22Rv1 (cell line): Measurements from ENCODE around the gene ZC3H13.

Experiments used
- ZFX ChIP-seq: fragments of 450-650 bp; IDR thresholded peaks from 2 replicates; pipeline ENCODE4 v1.6.1; 2017; ENCODE audit warnings: antibody characterized with exemption, borderline replicate concordance
- TF ChIP-seq, protein P1 (sequence below): fragments of 450-650 bp; IDR thresholded peaks from 2 replicates; pipeline ENCODE4 v1.5.1; 2017; ENCODE audit warnings: mild to moderate bottlenecking

GRCh38 chr13:46051968-46052318 lies 603 bp downstream of the ZC3H13 start:
- TF ChIP-seq, protein P1, sequence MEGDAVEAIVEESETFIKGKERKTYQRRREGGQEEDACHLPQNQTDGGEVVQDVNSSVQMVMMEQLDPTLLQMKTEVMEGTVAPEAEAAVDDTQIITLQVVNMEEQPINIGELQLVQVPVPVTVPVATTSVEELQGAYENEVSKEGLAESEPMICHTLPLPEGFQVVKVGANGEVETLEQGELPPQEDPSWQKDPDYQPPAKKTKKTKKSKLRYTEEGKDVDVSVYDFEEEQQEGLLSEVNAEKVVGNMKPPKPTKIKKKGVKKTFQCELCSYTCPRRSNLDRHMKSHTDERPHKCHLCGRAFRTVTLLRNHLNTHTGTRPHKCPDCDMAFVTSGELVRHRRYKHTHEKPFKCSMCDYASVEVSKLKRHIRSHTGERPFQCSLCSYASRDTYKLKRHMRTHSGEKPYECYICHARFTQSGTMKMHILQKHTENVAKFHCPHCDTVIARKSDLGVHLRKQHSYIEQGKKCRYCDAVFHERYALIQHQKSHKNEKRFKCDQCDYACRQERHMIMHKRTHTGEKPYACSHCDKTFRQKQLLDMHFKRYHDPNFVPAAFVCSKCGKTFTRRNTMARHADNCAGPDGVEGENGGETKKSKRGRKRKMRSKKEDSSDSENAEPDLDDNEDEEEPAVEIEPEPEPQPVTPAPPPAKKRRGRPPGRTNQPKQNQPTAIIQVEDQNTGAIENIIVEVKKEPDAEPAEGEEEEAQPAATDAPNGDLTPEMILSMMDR = no peak
- TF ChIP-seq ZFX = no peak
